ENCODE results near the gene THBS3.

- TF ChIP-seq CTCF (IDR thresholded peaks at IDR 0.05) (no peak), POLR2A (IDR thresholded peaks at IDR 0.05) (no peak)
Observed at GRCh38 chr1:155177918-155178281, 29.8 kb downstream of the THBS3 start.
